Measurements from ENCODE around the gene CCDC38.

- TF ChIP-seq CTCF (conservative IDR thresholded peaks at IDR 0.05) = no peak
- TF ChIP-seq EZH2 (IDR thresholded peaks at IDR 0.05; ENCODE audit: low read depth) = no peak
Measured at GRCh38 chr12:95922231-95922630, 20.2 kb downstream of the CCDC38 start.
